Coronary artery (tissue), 2 donors: ENCODE results near the gene CD96.

Source experiments
- DNase-seq: peaks from one replicate; pipeline ENCODE4 v3.0.0-alpha.2; 2017; ENCODE audit warnings: low spot score
- H3K27ac ChIP-seq, 2 donors: fragments of 200-600 bp; sonication (generic); one replicate each; pipeline ENCODE4 v1.5.1; 2016 to 2019
- H3K4me3 ChIP-seq: fragments of 200-600 bp; sonication (generic); 2 replicates; pipeline ENCODE4 v1.5.1; 2016; ENCODE audit warnings: mild to moderate bottlenecking, moderate library complexity
- TF ChIP-seq, protein P1 (sequence below): fragments of 200-600 bp; sonication (generic); IDR thresholded peaks from one replicate; pipeline ENCODE4 v1.5.1; 2019; ENCODE audit warnings: antibody characterized with exemption

Gene CD96, protein sequence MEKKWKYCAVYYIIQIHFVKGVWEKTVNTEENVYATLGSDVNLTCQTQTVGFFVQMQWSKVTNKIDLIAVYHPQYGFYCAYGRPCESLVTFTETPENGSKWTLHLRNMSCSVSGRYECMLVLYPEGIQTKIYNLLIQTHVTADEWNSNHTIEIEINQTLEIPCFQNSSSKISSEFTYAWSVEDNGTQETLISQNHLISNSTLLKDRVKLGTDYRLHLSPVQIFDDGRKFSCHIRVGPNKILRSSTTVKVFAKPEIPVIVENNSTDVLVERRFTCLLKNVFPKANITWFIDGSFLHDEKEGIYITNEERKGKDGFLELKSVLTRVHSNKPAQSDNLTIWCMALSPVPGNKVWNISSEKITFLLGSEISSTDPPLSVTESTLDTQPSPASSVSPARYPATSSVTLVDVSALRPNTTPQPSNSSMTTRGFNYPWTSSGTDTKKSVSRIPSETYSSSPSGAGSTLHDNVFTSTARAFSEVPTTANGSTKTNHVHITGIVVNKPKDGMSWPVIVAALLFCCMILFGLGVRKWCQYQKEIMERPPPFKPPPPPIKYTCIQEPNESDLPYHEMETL

DNA sequence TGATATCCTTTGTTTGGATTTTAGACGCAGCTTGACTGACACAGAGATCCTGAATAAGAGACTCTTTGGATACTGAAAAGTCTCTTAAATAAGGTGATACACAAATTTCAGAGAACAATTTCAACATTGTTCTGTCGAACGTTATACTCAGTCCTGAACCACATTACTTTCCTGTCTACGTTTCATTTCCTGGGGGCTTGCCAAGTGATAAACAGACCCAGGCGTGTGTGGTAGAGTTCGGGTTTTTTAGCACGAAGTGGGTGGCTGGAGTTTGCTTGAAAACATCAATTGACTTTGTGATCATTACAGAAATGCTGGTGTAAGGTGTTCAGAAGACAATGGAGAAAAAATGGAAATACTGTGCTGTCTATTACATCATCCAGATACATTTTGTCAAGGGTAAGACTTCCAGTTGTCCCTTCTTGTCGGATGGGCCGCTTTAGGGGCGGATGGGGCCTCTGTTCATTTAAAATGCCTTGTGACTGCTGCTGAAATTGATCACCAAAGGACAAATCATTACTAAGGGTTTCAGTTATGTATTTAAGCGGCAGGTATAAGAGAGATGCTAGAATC, at the start of gene CD96:
TSS of gene CD96 (plus strand) at position 287 of the 573 bp plus-strand sequence. CDS start at position 339, 52 bp downstream.
- TF ChIP-seq, protein P1, sequence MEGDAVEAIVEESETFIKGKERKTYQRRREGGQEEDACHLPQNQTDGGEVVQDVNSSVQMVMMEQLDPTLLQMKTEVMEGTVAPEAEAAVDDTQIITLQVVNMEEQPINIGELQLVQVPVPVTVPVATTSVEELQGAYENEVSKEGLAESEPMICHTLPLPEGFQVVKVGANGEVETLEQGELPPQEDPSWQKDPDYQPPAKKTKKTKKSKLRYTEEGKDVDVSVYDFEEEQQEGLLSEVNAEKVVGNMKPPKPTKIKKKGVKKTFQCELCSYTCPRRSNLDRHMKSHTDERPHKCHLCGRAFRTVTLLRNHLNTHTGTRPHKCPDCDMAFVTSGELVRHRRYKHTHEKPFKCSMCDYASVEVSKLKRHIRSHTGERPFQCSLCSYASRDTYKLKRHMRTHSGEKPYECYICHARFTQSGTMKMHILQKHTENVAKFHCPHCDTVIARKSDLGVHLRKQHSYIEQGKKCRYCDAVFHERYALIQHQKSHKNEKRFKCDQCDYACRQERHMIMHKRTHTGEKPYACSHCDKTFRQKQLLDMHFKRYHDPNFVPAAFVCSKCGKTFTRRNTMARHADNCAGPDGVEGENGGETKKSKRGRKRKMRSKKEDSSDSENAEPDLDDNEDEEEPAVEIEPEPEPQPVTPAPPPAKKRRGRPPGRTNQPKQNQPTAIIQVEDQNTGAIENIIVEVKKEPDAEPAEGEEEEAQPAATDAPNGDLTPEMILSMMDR, result no peak
- no peak for DNase-seq
- H3K4me3 ChIP-seq, result no peak within 1 kb of the TSS
- no peak within 1 kb of the TSS for H3K27ac ChIP-seq

DNA sequence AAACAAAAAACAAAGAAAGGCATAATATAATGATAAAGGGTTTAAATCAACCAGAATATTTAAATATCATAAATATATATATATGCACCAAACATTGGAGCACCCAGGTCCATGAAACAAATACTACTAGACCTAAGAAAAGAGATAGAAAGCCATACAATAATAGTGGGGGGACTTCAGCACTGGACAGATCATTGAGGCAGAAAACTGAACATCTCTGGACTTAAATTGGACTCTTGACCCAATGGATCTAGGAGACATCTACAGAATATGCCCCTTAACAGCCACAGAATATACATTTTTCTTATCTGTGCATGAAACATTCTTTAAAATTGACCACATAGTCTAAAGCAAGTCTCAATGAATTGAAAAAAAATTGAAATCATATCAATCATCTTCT, 48.7 kb upstream of the CD96 start:
- Histone ChIP-seq H3K27ac (no peak overlapping the region), H3K4me3 (no peak overlapping the region)
- no peak for DNase-seq
- TF ChIP-seq, protein P1, result no peak

DNA sequence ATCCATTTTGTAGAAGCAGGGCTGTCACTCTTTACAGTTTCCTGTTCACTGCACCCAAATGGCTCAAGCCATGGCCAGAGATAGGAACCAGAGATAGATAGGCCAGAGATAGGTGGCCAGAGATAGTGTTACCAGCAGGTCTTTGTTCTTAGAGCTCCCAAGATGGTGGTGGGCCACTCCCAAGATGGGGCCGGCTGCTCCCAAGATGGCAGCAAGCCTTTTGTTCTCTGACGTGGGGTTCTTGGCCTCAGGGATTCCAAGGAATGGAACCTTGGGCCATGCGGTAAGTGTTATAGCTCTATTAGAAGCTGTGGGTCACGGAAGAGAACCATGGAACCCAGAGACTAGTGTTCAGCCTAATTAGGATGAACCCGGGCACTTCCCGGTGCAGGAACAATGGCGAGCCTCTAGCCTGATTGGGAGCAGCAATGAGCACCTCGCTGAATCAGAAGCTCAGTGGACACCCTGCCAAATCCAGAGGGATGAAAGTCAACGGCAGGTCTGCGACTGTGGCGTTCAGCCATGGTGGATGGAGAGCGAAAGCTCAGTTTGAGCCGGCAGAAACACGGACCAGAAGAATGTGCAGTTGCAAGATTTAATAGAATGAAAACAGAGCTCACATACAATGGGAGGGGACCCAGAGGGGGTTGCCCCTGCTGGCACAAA, 45.0 kb upstream of the CD96 start:
- no peak for DNase-seq
- H3K4me3 ChIP-seq, result no peak overlapping the region
- TF ChIP-seq, protein P1, result no peak

DNA sequence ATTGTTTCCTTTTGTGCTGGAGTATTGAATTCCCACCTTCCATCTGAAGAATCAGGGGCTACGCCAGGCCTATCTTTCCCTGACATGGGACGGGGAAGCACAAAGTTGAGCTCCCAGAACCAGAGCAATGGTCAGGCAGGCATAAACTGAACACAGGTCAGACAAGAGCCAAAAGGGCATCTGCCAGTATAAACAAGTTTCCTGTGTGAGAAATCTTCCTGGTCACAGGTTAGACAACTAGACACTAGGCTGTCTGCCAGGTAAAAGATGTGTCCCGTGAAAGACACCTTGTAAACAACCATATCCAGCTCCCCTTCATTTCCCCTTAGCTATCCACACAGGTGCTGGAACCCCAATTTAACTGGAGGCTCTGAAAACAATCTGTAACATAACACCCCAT, 44.0 kb upstream of the CD96 start:
- TF ChIP-seq, protein P1, result no peak
- Histone ChIP-seq H3K4me3 (no peak overlapping the region), H3K27ac (no peak overlapping the region)
- DNase-seq, result no peak

More for the DNA sequence above, 45.0 kb upstream of the CD96 start:
- no peak overlapping the region for H3K27ac ChIP-seq

DNA sequence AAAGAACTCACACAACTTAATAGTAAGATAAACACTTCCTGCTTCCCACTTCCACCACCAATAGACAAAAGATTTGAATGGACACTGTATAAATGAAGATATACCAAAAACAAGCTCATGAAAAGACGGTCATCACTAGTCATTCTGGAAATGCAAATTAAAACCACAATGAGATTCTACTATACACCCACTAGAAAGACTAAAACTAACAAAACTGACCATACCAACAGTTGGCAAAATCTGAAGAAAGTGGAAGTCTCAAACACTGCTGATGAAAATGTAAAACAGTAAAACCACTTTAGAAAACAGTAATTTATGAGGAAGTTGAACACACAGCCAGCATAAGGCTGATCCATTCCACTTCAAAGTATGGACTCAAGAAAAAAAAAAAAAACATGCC, 35.6 kb upstream of the CD96 start:
- DNase-seq, result no peak
- Histone ChIP-seq H3K4me3 (no peak overlapping the region), H3K27ac (no peak overlapping the region)
- TF ChIP-seq, protein P1, result no peak

DNA sequence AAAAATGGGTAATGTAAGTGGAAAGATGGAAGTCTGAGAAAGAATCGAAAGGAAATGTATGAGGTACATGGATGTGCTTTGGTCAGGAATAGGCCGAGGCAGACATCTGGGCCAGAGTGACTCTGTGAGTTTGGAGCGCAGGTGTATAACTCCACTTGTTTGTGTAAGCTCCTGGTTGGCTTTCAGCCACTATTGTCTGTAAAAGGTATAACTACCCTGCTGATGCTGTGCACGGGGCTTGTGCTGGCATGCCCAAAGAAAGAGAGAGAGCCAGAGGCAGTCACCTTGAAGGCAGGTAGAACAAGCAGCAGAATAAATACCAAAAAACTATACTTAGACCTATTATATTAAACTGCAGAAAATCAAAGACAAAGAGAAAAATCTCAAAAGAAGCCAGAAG, 32.7 kb upstream of the CD96 start:
- no peak overlapping the region for H3K4me3 ChIP-seq
- TF ChIP-seq, protein P1, result no peak
- no peak overlapping the region for H3K27ac ChIP-seq
- no peak for DNase-seq
